SK-N-SH (cell line): ENCODE results near the gene TLL2. TPM values are rescaled to one million over a fixed set of nuclear protein-coding genes. Genes with fewer than 3 reads are reported as not detected.

ENCODE experiments used
- CTCF ChIA-PET: fragments of 300-600, 350-600 bp; formaldehyde crosslinking; extraction: SDS; loops from one replicate; lab custom pipeline; 2021; lab: Yijun Ruan, JAX
- POLR2A ChIA-PET: fragments of 350-600 bp; sonication (Branson Sonifier 250); formaldehyde crosslinking; extraction: SDS; loops from one replicate; lab custom pipeline; 2020; ENCODE audit warnings: antibody characterized with exemption, inconsistent platforms; lab: Yijun Ruan, JAX
- DNase-seq: peaks from one replicate; pipeline ENCODE4 v3.0.0; 2012
- H2AFZ ChIP-seq: fragments of 200-600 bp; sonication (generic); 2 replicates; pipeline ENCODE4 v1.8.1; 2016; ENCODE audit warnings: antibody characterized with exemption, mild to moderate bottlenecking, low read depth
- H3F3A ChIP-seq: fragments of 200-600 bp; sonication (generic); replicated peaks from 2 replicates; pipeline ENCODE3; 2016; ENCODE audit warnings: antibody characterized with exemption, mild to moderate bottlenecking; ENCODE audit not compliant: insufficient read depth
- H3K27ac ChIP-seq, 2 experiments: fragments of 200-500 bp in 1 of 2; fragments of 200-600 bp in 1 of 2; sonication (Bioruptor generic) in 1 of 2; sonication (generic), shearing (Covaris generic) in 1 of 2; 2 replicates each; pipeline versions ENCODE4 v1.5.1 to v1.6.1; 2014 to 2016; ENCODE audit warnings: low read depth in 2 of 2, inconsistent platforms in 1 of 2, low read length in 1 of 2, mild to moderate bottlenecking in 1 of 2, mixed read lengths in 1 of 2
- H3K27me3 ChIP-seq: fragments of 200-600 bp; sonication (generic), shearing (Covaris generic); 2 replicates; pipeline ENCODE4 v1.6.1; 2016; ENCODE audit warnings: mixed run types; ENCODE audit not compliant: insufficient read depth
- H3K36me3 ChIP-seq, 2 experiments: fragments of 200-500 bp in 1 of 2; fragments of 200-600 bp in 1 of 2; sonication (Bioruptor generic) in 1 of 2; sonication (generic) in 1 of 2; replicated peaks in 1 of 2; 2 replicates each; pipeline versions ENCODE3 to v1.5.1; 2014 to 2016; ENCODE audit warnings: low read length in 1 of 2, mild to moderate bottlenecking in 1 of 2; ENCODE audit not compliant: insufficient read depth in 2 of 2, control insufficient read depth in 1 of 2
- H3K4me1 ChIP-seq, 2 experiments: fragments of 200-500 bp in 1 of 2; fragments of 200-600 bp in 1 of 2; sonication (Bioruptor generic) in 1 of 2; sonication (generic), shearing (Covaris generic) in 1 of 2; 2 replicates each; pipeline versions ENCODE4 v1.5.1 to v1.6.1; 2014 to 2016; ENCODE audit warnings: low read depth in 1 of 2, low read length in 1 of 2, mixed run types in 1 of 2; ENCODE audit not compliant: insufficient read depth in 2 of 2, control insufficient read depth in 1 of 2
- H3K4me2 ChIP-seq: fragments of 200-600 bp; sonication (generic), shearing (Covaris generic); 2 replicates; pipeline ENCODE4 v1.6.1; 2017; ENCODE audit warnings: mixed run types
- H3K4me3 ChIP-seq, 2 experiments: fragments of 200-500 bp in 1 of 2; fragments of 200-600 bp in 1 of 2; sonication (Bioruptor generic) in 1 of 2; sonication (generic), shearing (Covaris generic) in 1 of 2; 2 replicates each; pipeline versions ENCODE4 v1.5.1 to v1.8.1; 2014 to 2016; ENCODE audit warnings: low read depth in 2 of 2, inconsistent platforms in 1 of 2, low read length in 1 of 2, mild to moderate bottlenecking in 1 of 2, mixed read lengths in 1 of 2, moderate library complexity in 1 of 2
- H3K79me2 ChIP-seq: fragments of 200-600 bp; sonication (generic); 2 replicates; pipeline ENCODE4 v1.8.1; 2017; ENCODE audit warnings: mild to moderate bottlenecking; ENCODE audit not compliant: insufficient read depth
- H3K9ac ChIP-seq: fragments of 200-600 bp; sonication (generic); 2 replicates; pipeline ENCODE4 v1.6.1; 2017; ENCODE audit warnings: mixed run types
- H3K9me2 ChIP-seq: fragments of 200-600 bp; sonication (generic); 2 replicates; pipeline ENCODE4 v1.6.1; 2017; ENCODE audit warnings: mixed run types
- H3K9me3 ChIP-seq: fragments of 200-600 bp; sonication (generic); 2 replicates; pipeline ENCODE4 v1.6.1; 2017; ENCODE audit warnings: mixed run types, mild to moderate bottlenecking, moderate library complexity
- H4K20me1 ChIP-seq: fragments of 200-600 bp; sonication (generic); 2 replicates; pipeline ENCODE4 v1.6.1; 2017; ENCODE audit warnings: mild to moderate bottlenecking, mixed run types; ENCODE audit not compliant: insufficient read depth
- ELF1 ChIP-seq: IDR thresholded peaks from 2 replicates; pipeline ENCODE4 v1.4.0; 2012
- EP300 ChIP-seq, 2 experiments: IDR thresholded peaks; 2 replicates each; pipeline versions ENCODE4 v1.4.0 to v1.6.1; 2012; ENCODE audit warnings: borderline replicate concordance in 1 of 2, low read depth in 1 of 2, low read length in 1 of 2
- FOSL2 ChIP-seq: IDR thresholded peaks from 2 replicates; pipeline ENCODE4 v1.4.0; 2012; ENCODE audit warnings: low read depth, mild to moderate bottlenecking, moderate library complexity, borderline replicate concordance
- FOXM1 ChIP-seq: IDR thresholded peaks from 2 replicates; pipeline ENCODE4 v1.4.0; 2012; ENCODE audit warnings: low read depth, mild to moderate bottlenecking
- GABPA ChIP-seq: IDR thresholded peaks from 2 replicates; pipeline ENCODE4 v1.4.0; 2012; ENCODE audit warnings: low read depth, mild to moderate bottlenecking
- GATA2 ChIP-seq: sonication (generic); formaldehyde crosslinking; IDR thresholded peaks from 2 replicates; pipeline ENCODE4 v1.5.0; 2020; ENCODE audit warnings: mild to moderate bottlenecking, missing genetic modification reagents
- MXI1 ChIP-seq: IDR thresholded peaks from 2 replicates; pipeline ENCODE4 v1.6.1; 2012; ENCODE audit warnings: mild to moderate bottlenecking, low read depth, low read length, improper control_type of control experiment
- NFIC ChIP-seq: IDR thresholded peaks from 2 replicates; pipeline ENCODE4 v1.4.0; 2012; ENCODE audit warnings: borderline replicate concordance
- NRF1 ChIP-seq: IDR thresholded peaks from 2 replicates; pipeline ENCODE4 v1.6.1; 2012; ENCODE audit warnings: low read depth, mild to moderate bottlenecking, low read length
- POLR2AphosphoS5 ChIP-seq: IDR thresholded peaks from 2 replicates; pipeline ENCODE4 v1.6.1; 2012; ENCODE audit warnings: low read depth, low read length
- RCOR1 ChIP-seq: fragments of 150-350 bp; IDR thresholded peaks from 2 replicates; pipeline ENCODE4 v1.6.1; 2017; ENCODE audit warnings: antibody characterized with exemption, low read length
- REST ChIP-seq: IDR thresholded peaks from 2 replicates; pipeline ENCODE4 v1.6.1; 2012; ENCODE audit warnings: mild to moderate bottlenecking, low read depth, low read length, moderate library complexity
- SIN3A ChIP-seq: IDR thresholded peaks from 2 replicates; pipeline ENCODE4 v1.6.1; 2012; ENCODE audit warnings: low read depth, mild to moderate bottlenecking, low read length, moderate library complexity, borderline replicate concordance
- TAF1 ChIP-seq: IDR thresholded peaks from 2 replicates; pipeline ENCODE4 v1.6.1; 2012; ENCODE audit warnings: low read depth, mild to moderate bottlenecking, low read length, moderate library complexity, borderline replicate concordance
- TCF12 ChIP-seq: IDR thresholded peaks from 2 replicates; pipeline ENCODE4 v1.4.0; 2012
- YY1 ChIP-seq: IDR thresholded peaks from 2 replicates; pipeline ENCODE4 v1.4.0; 2012; ENCODE audit warnings: low read depth, mild to moderate bottlenecking
- WGBS: methylation state at CpG from one replicate; pipeline ENCODE4 v1.1.6; 2017; ENCODE audit warnings: low lambda C conversion rate; 5-methylcytosine and 5-hydroxymethylcytosine counted together
- polyA plus RNA-seq, 3 experiments: library from polyadenylated mRNA; depleted of rRNA; stranded (reverse); fragments of >200 nt; gene quantifications; 2 replicates each; pipeline ENCODE4 v1.2.3, GENCODE V29; 2012
- TF ChIP-seq, protein P1 (sequence below): fragments of 150-350 bp; IDR thresholded peaks from 2 replicates; pipeline ENCODE4 v1.6.1; 2017; ENCODE audit warnings: antibody characterized with exemption, low read length, low read depth, borderline replicate concordance
- TF ChIP-seq, protein P2 (sequence below): IDR thresholded peaks from 2 replicates; pipeline ENCODE4 v1.4.0; 2012; ENCODE audit warnings: low read depth, borderline replicate concordance
- TF ChIP-seq, protein P3 (sequence below): IDR thresholded peaks from 2 replicates; pipeline ENCODE4; 2012

Gene TLL2
- polyA plus RNA-seq, 1 of the 3 experiments (the other 2 are of a cell fraction), result 0.36 TPM

DNA sequence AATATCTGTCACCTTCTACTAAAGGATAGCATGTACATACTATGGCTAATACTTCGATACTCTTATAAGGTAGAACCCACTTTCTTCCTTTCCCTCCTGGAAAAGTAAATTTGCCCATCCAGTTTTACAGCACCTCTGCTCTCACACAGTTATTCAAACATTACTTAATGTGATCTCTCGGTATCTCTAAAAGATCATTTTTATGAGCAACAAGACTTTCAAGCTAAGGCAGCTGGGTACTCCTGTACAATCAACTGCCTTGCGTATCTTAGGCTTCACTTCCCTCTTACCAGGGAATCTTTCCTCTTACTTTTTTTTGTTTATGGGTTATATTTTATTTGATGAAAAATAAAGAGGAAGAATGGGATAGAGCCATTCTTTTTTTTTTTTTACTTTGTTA lies 26.5 kb upstream of the TLL2 start:
- ChIA-PET POLR2A (no interaction called here), CTCF (interaction anchor here (0.6 to 1.6 kb wide), 2 partner anchors 165 to 1214 kb away, joined by 3 to 4 read pairs; no protein-coding TSS in a partner anchor)
- no peak overlapping the region for H3K9ac ChIP-seq
- no peaks in the 10 kb centered on the region; a peak in 1 of 4 replicates for H3K4me1 ChIP-seq
- H3K79me2 ChIP-seq, result peaks cover 53% of the 10 kb centered on the region
- no peaks in the 10 kb centered on the region for H3K9me2 ChIP-seq
- no peak overlapping the region for H3K4me2 ChIP-seq
- TF ChIP-seq EP300 (IDR thresholded peaks at IDR 0.05; ENCODE audit: borderline replicate concordance in 1 of 2, low read depth in 1 of 2, low read length in 1 of 2) (no peak), REST (no peak)
- TF ChIP-seq, protein P1, sequence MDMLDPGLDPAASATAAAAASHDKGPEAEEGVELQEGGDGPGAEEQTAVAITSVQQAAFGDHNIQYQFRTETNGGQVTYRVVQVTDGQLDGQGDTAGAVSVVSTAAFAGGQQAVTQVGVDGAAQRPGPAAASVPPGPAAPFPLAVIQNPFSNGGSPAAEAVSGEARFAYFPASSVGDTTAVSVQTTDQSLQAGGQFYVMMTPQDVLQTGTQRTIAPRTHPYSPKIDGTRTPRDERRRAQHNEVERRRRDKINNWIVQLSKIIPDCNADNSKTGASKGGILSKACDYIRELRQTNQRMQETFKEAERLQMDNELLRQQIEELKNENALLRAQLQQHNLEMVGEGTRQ, result no peak
- peaks cover 15% of the 10 kb centered on the region for H4K20me1 ChIP-seq
- no peaks in the 10 kb centered on the region for H3K9me3 ChIP-seq
- H3K27me3 ChIP-seq, result no peaks in the 10 kb centered on the region
- WGBS, result 95% methylated on average over 3 of the region's 3 CpGs
- no peak overlapping the region for H3K27ac ChIP-seq
- DNase-seq, result no peak
- peaks cover 4% of the 10 kb centered on the region for H3F3A ChIP-seq
- H3K36me3 ChIP-seq, result peaks cover 45 to 64% of the 10 kb centered on the region in 2 experiments
- no peak overlapping the region for H3K4me3 ChIP-seq
- no peak overlapping the region for H2AFZ ChIP-seq

DNA sequence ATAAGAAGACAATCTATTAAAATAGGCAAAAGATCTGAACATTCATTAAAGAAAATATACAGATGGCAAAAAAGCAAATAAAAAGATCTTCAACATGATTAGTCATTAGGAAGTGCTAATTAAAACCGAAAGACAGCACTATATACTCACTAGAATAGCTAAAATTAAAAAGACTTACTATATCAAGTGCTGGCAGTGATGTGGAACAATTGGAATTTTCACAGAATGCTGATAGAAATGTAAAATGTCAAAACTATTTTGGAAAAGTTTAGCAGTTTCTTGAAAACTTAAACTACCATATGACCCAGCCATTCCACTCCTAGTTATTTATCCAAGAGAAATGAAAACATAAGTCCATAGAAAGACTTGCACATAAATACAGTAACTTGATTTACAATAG lies 25.0 kb upstream of the TLL2 start:
- H3K79me2 ChIP-seq, result peaks cover 58% of the 10 kb centered on the region
- no peaks in the 10 kb centered on the region for H3K9me3 ChIP-seq
- H4K20me1 ChIP-seq, result peaks cover 23% of the 10 kb centered on the region
- H3K4me2 ChIP-seq, result no peak overlapping the region
- H3K27ac ChIP-seq, result no peak overlapping the region
- H3K4me1 ChIP-seq, result peaks cover 0 to under 1% of the 10 kb centered on the region in 2 experiments; a peak in 2 of 4 replicates
- H3K4me3 ChIP-seq, result no peak overlapping the region
- H3K36me3 ChIP-seq, result peaks cover 42 to 57% of the 10 kb centered on the region in 2 experiments
- no peak overlapping the region for H2AFZ ChIP-seq
- H3K9ac ChIP-seq, result no peak overlapping the region
- 96% methylated on average over 1 of the region's 1 CpG for WGBS
- POLR2A ChIA-PET, result no interaction called here
- H3K27me3 ChIP-seq, result no peaks in the 10 kb centered on the region
- no peak for DNase-seq
- CTCF ChIA-PET, result interaction anchor here (0.6 to 1.2 kb wide), 2 partner anchors 13 to 25 kb away, joined by 3 read pairs; partner anchors contain the start of gene TLL2
- no peaks in the 10 kb centered on the region for H3F3A ChIP-seq
- no peaks in the 10 kb centered on the region for H3K9me2 ChIP-seq
- TF ChIP-seq TAF1 (no peak), FOXM1 (no peak), REST (no peak), NRF1 (no peak), YY1 (no peak), POLR2AphosphoS5 (no peak), GATA2 (CRISPR knock-in tag) (no peak), RCOR1 (no peak), GABPA (no peak), NFIC (no peak), SIN3A (no peak), FOSL2 (no peak), TCF12 (no peak), ELF1 (no peak), MXI1 (no peak)
- TF ChIP-seq, protein P2, sequence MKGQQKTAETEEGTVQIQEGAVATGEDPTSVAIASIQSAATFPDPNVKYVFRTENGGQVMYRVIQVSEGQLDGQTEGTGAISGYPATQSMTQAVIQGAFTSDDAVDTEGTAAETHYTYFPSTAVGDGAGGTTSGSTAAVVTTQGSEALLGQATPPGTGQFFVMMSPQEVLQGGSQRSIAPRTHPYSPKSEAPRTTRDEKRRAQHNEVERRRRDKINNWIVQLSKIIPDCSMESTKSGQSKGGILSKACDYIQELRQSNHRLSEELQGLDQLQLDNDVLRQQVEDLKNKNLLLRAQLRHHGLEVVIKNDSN, result no peak
- TF ChIP-seq, protein P3, sequence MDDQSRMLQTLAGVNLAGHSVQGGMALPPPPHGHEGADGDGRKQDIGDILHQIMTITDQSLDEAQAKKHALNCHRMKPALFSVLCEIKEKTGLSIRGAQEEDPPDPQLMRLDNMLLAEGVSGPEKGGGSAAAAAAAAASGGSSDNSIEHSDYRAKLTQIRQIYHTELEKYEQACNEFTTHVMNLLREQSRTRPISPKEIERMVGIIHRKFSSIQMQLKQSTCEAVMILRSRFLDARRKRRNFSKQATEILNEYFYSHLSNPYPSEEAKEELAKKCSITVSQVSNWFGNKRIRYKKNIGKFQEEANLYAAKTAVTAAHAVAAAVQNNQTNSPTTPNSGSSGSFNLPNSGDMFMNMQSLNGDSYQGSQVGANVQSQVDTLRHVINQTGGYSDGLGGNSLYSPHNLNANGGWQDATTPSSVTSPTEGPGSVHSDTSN, result no peak
